Measurements from ENCODE around the gene FXYD3.

FXYD3 gene

DNA sequence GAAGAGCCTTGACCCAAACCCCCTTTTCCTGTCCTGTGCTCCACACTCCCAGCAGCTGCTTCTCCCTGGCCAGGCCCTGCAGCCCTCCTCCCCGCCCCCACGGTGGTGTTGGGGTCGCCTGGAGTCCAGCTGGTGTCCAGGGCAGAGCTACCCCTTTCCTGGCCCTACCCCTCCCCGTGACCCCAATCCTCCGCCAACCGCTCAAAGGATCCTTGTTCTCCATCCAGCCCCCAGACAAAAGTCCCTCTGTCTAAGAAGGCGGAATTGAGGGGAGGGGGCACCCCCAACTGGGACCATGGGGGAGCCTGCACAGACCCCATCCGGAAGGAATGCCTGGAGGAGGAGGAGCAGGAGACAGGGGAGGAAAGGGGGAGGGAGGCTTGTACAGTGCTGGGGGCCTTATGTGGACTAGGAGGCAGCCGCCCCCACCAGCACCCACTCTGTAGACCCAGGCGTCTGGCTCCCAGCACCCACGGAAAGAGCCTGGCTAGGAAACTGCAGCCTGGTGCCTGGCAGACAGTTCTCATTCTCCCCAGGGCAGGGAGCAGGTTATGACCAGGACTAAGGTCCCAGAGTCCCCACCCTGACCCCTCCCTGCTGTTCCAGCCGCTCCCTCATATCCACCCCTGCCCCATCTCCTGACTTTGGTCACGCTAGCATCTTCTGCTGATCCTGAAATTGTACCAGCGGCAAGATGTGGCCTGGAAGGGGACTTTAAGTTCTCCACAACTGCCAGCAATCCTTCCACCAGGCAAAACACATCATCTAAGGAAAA is at the start of gene FXYD3:
Gene FXYD3 (plus strand): TSS at position 647 of the 775 bp plus-strand sequence. CDS start 3,554 bp downstream, outside the sequence.
- DNase-seq (ENCODE audit: low spot score) = no peak

DNA sequence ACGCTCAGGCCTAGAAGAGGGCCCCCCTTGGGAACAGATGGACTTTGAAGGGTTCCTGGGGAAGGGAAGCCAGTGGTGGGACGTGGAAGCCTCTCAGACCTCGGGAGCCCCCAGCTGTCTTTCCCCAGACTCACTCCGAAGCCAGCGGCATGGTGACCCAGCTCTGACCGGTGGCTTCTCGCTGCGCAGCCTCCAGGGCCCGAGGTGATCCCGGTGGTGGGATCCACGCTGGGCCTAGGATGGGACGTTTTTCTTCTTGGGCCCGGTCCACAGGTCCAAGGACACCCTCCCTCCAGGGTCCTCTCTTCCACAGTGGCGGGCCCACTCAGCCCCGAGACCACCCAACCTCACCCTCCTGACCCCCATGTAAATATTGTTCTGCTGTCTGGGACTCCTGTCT is 49.5 kb upstream of the FXYD3 start:
- DNase-seq (ENCODE audit: low spot score) = no peak

DNA sequence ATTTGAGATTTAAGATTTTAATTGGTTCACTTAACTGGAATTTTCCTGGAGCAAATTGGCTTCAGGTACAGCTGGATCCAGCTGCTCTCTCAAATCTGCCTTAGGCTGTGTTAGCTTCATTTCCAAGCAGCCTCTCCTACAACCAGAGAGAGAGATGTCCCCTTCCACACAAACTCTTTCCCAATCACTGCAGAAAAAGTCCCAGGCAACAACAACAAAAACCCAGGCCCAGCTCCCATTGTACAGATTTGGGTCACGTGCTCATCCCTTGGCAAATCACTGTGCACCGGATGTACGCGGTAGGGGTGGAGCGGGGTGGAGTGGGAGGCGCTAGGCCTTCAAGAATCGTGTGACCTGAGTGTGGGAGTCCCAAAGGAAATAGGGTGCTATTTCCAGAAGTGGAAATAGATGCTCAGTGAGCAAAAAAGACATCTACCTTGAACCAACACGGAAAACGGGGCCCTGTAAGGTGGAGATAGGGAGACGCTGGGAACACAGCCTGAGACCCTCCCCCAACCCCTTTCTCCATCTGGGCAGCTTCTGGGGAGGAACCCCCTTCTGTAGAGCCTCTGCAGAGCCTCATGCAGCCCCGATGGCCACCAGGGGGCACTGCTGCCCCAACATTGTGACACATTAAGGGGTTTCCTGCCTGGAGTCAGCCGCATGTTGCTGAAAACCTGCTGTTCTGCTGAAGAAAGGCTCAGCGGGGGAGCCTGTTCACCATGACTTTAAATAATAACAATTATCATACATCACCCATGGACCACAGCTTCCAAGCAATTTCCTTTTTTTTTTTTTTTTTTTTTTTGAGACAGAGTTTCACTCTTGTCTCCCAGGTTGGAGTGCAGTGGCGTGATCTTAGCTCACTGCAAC is 48.7 kb upstream of the FXYD3 start:
- DNase-seq (ENCODE audit: low spot score) = peak; percentile 87

- DNase-seq (ENCODE audit: low spot score) = no peak
These were observed 46.5 kb upstream of the FXYD3 start for GRCh38 chr19:35068941-35069634.

DNA sequence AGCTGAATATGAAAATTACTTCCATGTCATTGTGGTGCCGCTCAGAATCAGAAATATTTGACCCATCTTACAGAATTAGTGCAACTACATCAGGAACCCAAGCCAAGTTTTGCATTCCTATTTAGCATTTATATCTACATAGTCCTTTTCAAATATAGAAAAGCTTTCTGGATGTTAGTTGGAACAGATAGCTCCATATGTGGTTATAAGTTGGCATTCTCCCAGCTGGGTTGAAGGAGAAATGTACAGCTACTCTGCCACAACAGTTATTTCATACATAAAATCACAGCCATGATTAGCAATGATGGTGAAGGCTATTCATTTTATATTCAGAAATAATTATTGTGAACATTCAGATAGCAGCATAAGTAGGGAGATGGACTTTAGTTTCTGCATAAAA is 45.9 kb upstream of the FXYD3 start:
- no peak for DNase-seq (ENCODE audit: low spot score)

- DNase-seq (ENCODE audit: low spot score) = no peak
These were observed 45.2 kb upstream of the FXYD3 start for GRCh38 chr19:35070471-35070870.

DNA sequence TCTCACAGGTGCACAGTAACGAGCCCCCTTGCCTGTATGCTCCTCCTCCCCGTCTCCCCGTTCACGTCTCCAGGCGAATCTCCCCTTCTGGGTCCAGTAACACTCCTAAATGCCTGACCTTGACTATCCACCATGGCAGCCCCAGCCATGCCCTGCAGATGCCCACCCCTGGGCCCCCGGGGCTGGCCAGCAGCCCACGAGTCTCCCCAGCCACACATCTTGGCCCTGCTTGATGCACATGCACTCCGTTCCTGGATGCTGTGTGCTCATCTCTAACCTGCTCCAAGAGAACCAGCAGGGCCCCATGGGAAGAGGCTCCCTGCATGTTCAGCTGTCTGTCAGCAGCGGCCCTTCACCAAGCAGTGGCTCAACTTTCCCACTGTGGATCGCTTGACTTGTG is 42.1 kb upstream of the FXYD3 start:
- no peak for DNase-seq (ENCODE audit: low spot score)

GRCh38 chr19:35073941-35074340 is 41.7 kb upstream of the FXYD3 start:
- DNase-seq (ENCODE audit: low spot score) = no peak

- DNase-seq (ENCODE audit: low spot score) = no peak
These were observed 41.0 kb upstream of the FXYD3 start for GRCh38 chr19:35074426-35075201.

DNA sequence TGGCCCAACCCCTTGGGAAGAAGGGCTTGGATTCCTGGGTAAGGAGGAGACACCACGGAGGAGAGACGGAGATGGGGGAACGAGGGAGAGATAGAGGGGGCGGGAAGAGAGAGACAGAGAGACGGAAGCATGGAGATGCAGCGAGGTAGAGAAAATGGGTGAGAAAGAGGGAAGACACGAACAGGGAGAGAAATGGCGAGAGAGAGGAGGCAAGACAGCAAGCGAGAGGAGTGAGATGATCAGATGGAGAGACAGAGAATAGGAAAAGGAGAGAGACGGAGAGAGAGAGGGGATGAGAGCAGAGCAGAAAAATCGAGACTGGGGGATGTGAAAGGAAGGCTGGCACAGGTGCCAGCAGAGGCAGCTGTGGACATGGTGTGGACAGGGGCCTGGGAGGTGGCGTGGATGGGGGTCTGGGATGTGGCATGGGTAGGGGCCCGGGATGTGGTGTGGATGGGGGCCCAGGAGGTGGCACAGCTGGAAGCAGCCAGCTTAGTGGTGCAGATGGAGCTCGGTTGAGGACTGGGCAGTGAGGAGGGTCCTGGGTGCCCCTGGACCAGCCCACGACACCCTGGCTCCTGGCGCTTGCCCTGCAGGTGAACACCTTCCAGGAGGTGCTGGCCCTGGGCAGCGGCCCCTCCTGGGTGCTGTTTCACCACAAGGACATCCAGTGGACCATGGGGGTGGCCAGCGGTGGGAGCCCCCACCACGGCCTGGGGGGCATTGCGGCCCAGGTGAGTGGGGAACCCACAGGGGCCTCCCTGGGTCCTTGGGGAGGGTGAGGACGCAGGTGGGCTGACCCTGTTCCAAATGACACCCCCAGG is 40.2 kb upstream of the FXYD3 start:
- no peak for DNase-seq (ENCODE audit: low spot score)

DNA sequence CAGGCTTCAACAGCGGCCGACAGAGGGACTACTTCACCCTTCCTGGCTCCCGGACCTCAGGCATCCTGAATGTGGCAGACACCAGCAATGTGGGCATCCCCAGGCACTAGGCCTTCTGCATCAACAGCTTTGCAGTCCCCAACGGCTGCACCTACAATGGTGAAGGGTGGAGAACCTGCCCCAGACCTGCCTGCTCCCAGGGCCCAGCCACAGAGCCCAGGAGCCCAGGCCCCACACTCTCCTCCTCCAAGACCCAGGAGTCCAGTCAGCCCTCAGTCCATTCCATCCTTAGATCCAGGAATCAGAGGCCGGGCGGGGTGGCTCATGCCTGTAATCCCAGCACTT is 39.6 kb upstream of the FXYD3 start:
- no peak for DNase-seq (ENCODE audit: low spot score)

GRCh38 chr19:35076657-35077056 is 39.0 kb upstream of the FXYD3 start:
- DNase-seq (ENCODE audit: low spot score) = no peak

- no peak for DNase-seq (ENCODE audit: low spot score)
These were observed 38.0 kb upstream of the FXYD3 start for GRCh38 chr19:35077411-35078223.

GRCh38 chr19:35079826-35080225 is 35.8 kb upstream of the FXYD3 start:
- DNase-seq (ENCODE audit: low spot score) = no peak

GRCh38 chr19:35080613-35081170 is 34.9 kb upstream of the FXYD3 start:
- DNase-seq (ENCODE audit: low spot score) = no peak

GRCh38 chr19:35081201-35081600 is 34.4 kb upstream of the FXYD3 start:
- no peak for DNase-seq (ENCODE audit: low spot score)

GRCh38 chr19:35083691-35084508 is 31.7 kb upstream of the FXYD3 start:
- no peak for DNase-seq (ENCODE audit: low spot score)

DNA sequence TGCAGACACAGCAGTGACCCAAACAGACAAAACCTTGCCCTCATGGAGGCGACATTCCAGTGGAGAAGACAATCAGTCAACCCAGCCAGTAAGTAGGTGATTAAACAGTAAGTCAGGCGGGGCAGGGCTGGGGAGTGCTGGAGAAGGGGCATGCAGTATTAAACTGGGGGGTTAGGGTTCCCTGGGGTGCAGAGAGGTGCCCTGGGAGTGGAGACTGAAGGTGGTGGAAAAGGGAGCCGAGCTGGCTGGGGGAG is 31.2 kb upstream of the FXYD3 start:
- DNase-seq (ENCODE audit: low spot score) = no peak

GRCh38 chr19:35085947-35086346 is 29.7 kb upstream of the FXYD3 start:
- no peak for DNase-seq (ENCODE audit: low spot score)
